ENCODE results near the gene SELENOV. TPM values are rescaled to one million over a fixed set of nuclear protein-coding genes. Genes with fewer than 3 reads are reported as not detected.
A peak's percentile ranks its signal among the peaks of the same experiment; 100 is the strongest.

SELENOV gene
- total and polyA plus RNA-seq, 4 donors = not detected

GRCh38 chr19:39532233-39533002, 17.5 kb downstream of the SELENOV start, which contains the start of gene EID2B:
TSS of gene EID2B (minus strand) at chr19:39532852. CDS start at chr19:39532802, 50 bp downstream.
- no peaks in the 10 kb centered on the region for H3K27me3 ChIP-seq (ENCODE audit: control insufficient read depth in 3 of 3, insufficient read depth in 3 of 3, low read length in 2 of 3)
- H3K4me1 ChIP-seq (ENCODE audit: control insufficient read depth in 5 of 5, insufficient read depth in 5 of 5, low read length in 5 of 5) = peaks cover 0 to 7% (median 0%) of the 10 kb centered on the region in 5 donors
- no peaks in the 10 kb centered on the region for H3K36me3 ChIP-seq (ENCODE audit: control insufficient read depth in 4 of 4, insufficient read depth in 4 of 4, low read length in 4 of 4)
- peak; percentile 92 for ATAC-seq (ENCODE audit: insufficient read depth, low FRiP score)
- 0 to 1% methylated on average over 65 of the region's 65 CpGs for WGBS, 2 donors
- H3K27ac ChIP-seq (ENCODE audit: low read depth in 1 of 2, low read length in 1 of 2) = peak within 1 kb of the TSS; percentile 79 to 85
- DNase-seq = peak; percentile 97 to 98 (median 98)
- no peaks in the 10 kb centered on the region for H3K9me3 ChIP-seq (ENCODE audit: control insufficient read depth in 4 of 4, insufficient read depth in 3 of 4, low read length in 3 of 4)
- TF ChIP-seq CTCF (IDR thresholded peaks at IDR 0.05; ENCODE audit: control extremely low read depth, extremely low read depth) = peak; percentile 99
- peak within 1 kb of the TSS; percentile 76 for H3K4me3 ChIP-seq
- H3K9ac ChIP-seq (ENCODE audit: insufficient read depth in 1 of 2, low read length in 2 of 2) = peak within 1 kb of the TSS; percentile 93 to 95

- H3K4me1 ChIP-seq (ENCODE audit: control insufficient read depth in 5 of 5, insufficient read depth in 5 of 5, low read length in 5 of 5) = peaks cover 0 to 9% (median 0%) of the 10 kb centered on the region in 5 donors
- WGBS, 2 donors = 19 to 27% methylated on average over 12 of the region's 12 CpGs
- H3K4me3 ChIP-seq = no peak overlapping the region
- H3K36me3 ChIP-seq (ENCODE audit: control insufficient read depth in 4 of 4, insufficient read depth in 4 of 4, low read length in 4 of 4) = no peaks in the 10 kb centered on the region
- TF ChIP-seq CTCF (IDR thresholded peaks at IDR 0.05; ENCODE audit: control extremely low read depth, extremely low read depth) = no peak
- no peak overlapping the region for H3K9ac ChIP-seq (ENCODE audit: insufficient read depth in 1 of 2, low read length in 2 of 2)
- DNase-seq (no peak), ATAC-seq (ENCODE audit: insufficient read depth, low FRiP score) (no peak)
- H3K9me3 ChIP-seq (ENCODE audit: control insufficient read depth in 4 of 4, insufficient read depth in 3 of 4, low read length in 3 of 4) = no peaks in the 10 kb centered on the region
- no peak overlapping the region for H3K27ac ChIP-seq (ENCODE audit: low read depth in 1 of 2, low read length in 1 of 2)
- H3K27me3 ChIP-seq (ENCODE audit: control insufficient read depth in 3 of 3, insufficient read depth in 3 of 3, low read length in 2 of 3) = no peaks in the 10 kb centered on the region
These were observed 18.1 kb downstream of the SELENOV start for GRCh38 chr19:39533003-39533512.

- 75 to 86% methylated on average over 3 of the region's 3 CpGs for WGBS, 2 donors
- no peaks in the 10 kb centered on the region for H3K27me3 ChIP-seq (ENCODE audit: control insufficient read depth in 3 of 3, insufficient read depth in 3 of 3, low read length in 2 of 3)
- no peaks in the 10 kb centered on the region for H3K9me3 ChIP-seq (ENCODE audit: control insufficient read depth in 4 of 4, insufficient read depth in 3 of 4, low read length in 3 of 4)
- H3K36me3 ChIP-seq (ENCODE audit: control insufficient read depth in 4 of 4, insufficient read depth in 4 of 4, low read length in 4 of 4) = no peaks in the 10 kb centered on the region
- H3K4me1 ChIP-seq (ENCODE audit: control insufficient read depth in 5 of 5, insufficient read depth in 5 of 5, low read length in 5 of 5) = peaks cover 0 to 15% (median 3%) of the 10 kb centered on the region in 5 donors
- ATAC-seq (ENCODE audit: insufficient read depth, low FRiP score) = no peak
- DNase-seq = no peak
- no peak overlapping the region for H3K4me3 ChIP-seq
- no peak overlapping the region for H3K9ac ChIP-seq (ENCODE audit: insufficient read depth in 1 of 2, low read length in 2 of 2)
- no peak for TF ChIP-seq CTCF (IDR thresholded peaks at IDR 0.05; ENCODE audit: control extremely low read depth, extremely low read depth)
- no peak overlapping the region for H3K27ac ChIP-seq (ENCODE audit: low read depth in 1 of 2, low read length in 1 of 2)
These were observed 18.9 kb downstream of the SELENOV start for GRCh38 chr19:39533791-39534190.
